ENCODE results near the gene SYT7. TPM values are rescaled to one million over a fixed set of nuclear protein-coding genes. Genes with fewer than 3 reads are reported as not detected.

SYT7 gene, protein sequence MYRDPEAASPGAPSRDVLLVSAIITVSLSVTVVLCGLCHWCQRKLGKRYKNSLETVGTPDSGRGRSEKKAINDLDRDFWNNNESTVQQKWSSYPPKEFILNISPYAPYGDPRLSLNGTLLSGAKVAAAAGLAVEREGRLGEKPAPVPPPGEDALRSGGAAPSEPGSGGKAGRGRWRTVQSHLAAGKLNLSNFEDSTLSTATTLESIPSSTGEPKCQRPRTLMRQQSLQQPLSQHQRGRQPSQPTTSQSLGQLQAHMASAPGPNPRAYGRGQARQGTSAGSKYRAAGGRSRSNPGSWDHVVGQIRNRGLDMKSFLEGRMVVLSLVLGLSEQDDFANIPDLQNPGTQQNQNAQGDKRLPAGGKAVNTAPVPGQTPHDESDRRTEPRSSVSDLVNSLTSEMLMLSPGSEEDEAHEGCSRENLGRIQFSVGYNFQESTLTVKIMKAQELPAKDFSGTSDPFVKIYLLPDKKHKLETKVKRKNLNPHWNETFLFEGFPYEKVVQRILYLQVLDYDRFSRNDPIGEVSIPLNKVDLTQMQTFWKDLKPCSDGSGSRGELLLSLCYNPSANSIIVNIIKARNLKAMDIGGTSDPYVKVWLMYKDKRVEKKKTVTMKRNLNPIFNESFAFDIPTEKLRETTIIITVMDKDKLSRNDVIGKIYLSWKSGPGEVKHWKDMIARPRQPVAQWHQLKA
- total RNA-seq (not detected), total RNA-seq (0 to 2.0 (median 0.12) reads per million in 172 experiments)
- not detected for polyA plus RNA-seq (2013, experiment 1 of 2)
- 0.10 TPM for polyA plus RNA-seq (2013, experiment 2 of 2)

- Histone ChIP-seq H3K4me3 (ENCODE audit: low read length) (peak within 1 kb of the TSS; percentile 28), H3K9me3 (ENCODE audit: control insufficient read depth in 1 of 2, insufficient read depth in 1 of 2, low read length in 2 of 2) (peaks cover 0 to 12% of the 10 kb centered on the region in 2 experiments), H3K27me3 (ENCODE audit: control insufficient read depth in 1 of 2, insufficient read depth in 2 of 2, low read length in 2 of 2) (peaks cover 23 to 27% of the 10 kb centered on the region in 2 experiments), H3K36me3 (ENCODE audit: insufficient read depth, low read length) (no peaks in the 10 kb centered on the region), H3K4me1 (ENCODE audit: insufficient read depth, low read length) (peaks cover 19% of the 10 kb centered on the region), H3K27ac (ENCODE audit: low read depth in 1 of 2, low read length in 2 of 2) (no peak within 1 kb of the TSS)
- TF ChIP-seq, protein P1, sequence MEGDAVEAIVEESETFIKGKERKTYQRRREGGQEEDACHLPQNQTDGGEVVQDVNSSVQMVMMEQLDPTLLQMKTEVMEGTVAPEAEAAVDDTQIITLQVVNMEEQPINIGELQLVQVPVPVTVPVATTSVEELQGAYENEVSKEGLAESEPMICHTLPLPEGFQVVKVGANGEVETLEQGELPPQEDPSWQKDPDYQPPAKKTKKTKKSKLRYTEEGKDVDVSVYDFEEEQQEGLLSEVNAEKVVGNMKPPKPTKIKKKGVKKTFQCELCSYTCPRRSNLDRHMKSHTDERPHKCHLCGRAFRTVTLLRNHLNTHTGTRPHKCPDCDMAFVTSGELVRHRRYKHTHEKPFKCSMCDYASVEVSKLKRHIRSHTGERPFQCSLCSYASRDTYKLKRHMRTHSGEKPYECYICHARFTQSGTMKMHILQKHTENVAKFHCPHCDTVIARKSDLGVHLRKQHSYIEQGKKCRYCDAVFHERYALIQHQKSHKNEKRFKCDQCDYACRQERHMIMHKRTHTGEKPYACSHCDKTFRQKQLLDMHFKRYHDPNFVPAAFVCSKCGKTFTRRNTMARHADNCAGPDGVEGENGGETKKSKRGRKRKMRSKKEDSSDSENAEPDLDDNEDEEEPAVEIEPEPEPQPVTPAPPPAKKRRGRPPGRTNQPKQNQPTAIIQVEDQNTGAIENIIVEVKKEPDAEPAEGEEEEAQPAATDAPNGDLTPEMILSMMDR (IDR thresholded peaks at IDR 0.05), result no peak
- intact Hi-C loops (cut with DNase I, micrococcal nuclease), result loop anchor here in 1 of 2 experiments (5.0 to 10.0 kb wide), 5 partner anchors 96 to 674 kb away; partner anchors contain the start of genes FTH1, INCENP and PRPF19
- H3K27me3 Mint-ChIP-seq, result peaks cover 57% of the 10 kb centered on the region
- DNase-seq (peak; percentile 86 to 96 (median 94)), ATAC-seq (ENCODE audit: poor library complexity) (peak; percentile 86)
- ChIA-PET POLR2A (interaction anchor here (1.0 kb wide), 1 partner anchor 12 kb away, joined by 3 read pairs; no protein-coding TSS in a partner anchor), CTCF (no interaction called here)
- peaks cover 5% of the 10 kb centered on the region for H3K36me3 Mint-ChIP-seq (ENCODE audit: low read depth)
- peaks cover 9% of the 10 kb centered on the region for H3K4me1 Mint-ChIP-seq (ENCODE audit: low read depth)
- H3K9me3 Mint-ChIP-seq, result no peaks in the 10 kb centered on the region
- H3K27ac Mint-ChIP-seq, result peak within 1 kb of the TSS; percentile 78
- H3K4me3 Mint-ChIP-seq, result peak within 1 kb of the TSS; percentile 97
Observed at GRCh38 chr11:61581030-61581928, at the start of gene SYT7. Gene SYT7, minus strand, starts transcription at chr11:61581076. Its CDS starts 256 bp downstream, at chr11:61580820.

GRCh38 chr11:61630089-61630488, 49.2 kb upstream of the SYT7 start:
- H3K27me3 ChIP-seq (ENCODE audit: control insufficient read depth in 1 of 2, insufficient read depth in 2 of 2, low read length in 2 of 2), result peaks cover 0 to 3% of the 10 kb centered on the region in 2 experiments
- intact Hi-C loops (cut with DNase I, micrococcal nuclease), result no loop called here
- H3K27me3 Mint-ChIP-seq, result peaks cover 10% of the 10 kb centered on the region
- H3K4me1 ChIP-seq (ENCODE audit: insufficient read depth, low read length), result no peaks in the 10 kb centered on the region
- no peaks in the 10 kb centered on the region for H3K36me3 ChIP-seq (ENCODE audit: insufficient read depth, low read length)
- DNase-seq (no peak), ATAC-seq (ENCODE audit: poor library complexity) (no peak)
- no peaks in the 10 kb centered on the region for H3K36me3 Mint-ChIP-seq (ENCODE audit: low read depth)
- H3K9me3 ChIP-seq (ENCODE audit: control insufficient read depth in 1 of 2, insufficient read depth in 1 of 2, low read length in 2 of 2), result peaks cover 0 to 9% of the 10 kb centered on the region in 2 experiments
- ChIA-PET CTCF (interaction anchor here (1.1 kb wide), 1 partner anchor 9 kb away, joined by 3 read pairs; no protein-coding TSS in a partner anchor), POLR2A (no interaction called here)
- H3K27ac ChIP-seq (ENCODE audit: low read depth in 1 of 2, low read length in 2 of 2), result no peak overlapping the region
- no peaks in the 10 kb centered on the region for H3K4me1 Mint-ChIP-seq (ENCODE audit: low read depth)
- H3K27ac Mint-ChIP-seq, result no peak overlapping the region
- H3K4me3 ChIP-seq (ENCODE audit: low read length), result no peak overlapping the region
- no peak overlapping the region for H3K4me3 Mint-ChIP-seq
- TF ChIP-seq, protein P1 (IDR thresholded peaks at IDR 0.05), result no peak
- H3K9me3 Mint-ChIP-seq, result no peaks in the 10 kb centered on the region

Measured in CD4-positive, alpha-beta T cell (primary cell).